H9 (cell line): ENCODE data around the gene NPFF. TPM values are rescaled to one million over a fixed set of nuclear protein-coding genes. Genes with fewer than 3 reads are reported as not detected.

Experiments used
- DNase-seq: peaks from one replicate; pipeline ENCODE4 v3.0.0-alpha.2; 2017
- H2AFZ ChIP-seq: one replicate; pipeline ENCODE4 v1.6.1; 2013; ENCODE audit warnings: mild to moderate bottlenecking, low read length, control low read depth, moderate library complexity
- H2AK5ac ChIP-seq: 2 replicates; pipeline ENCODE4 v1.6.1; 2013; ENCODE audit warnings: low read length, control low read depth, mixed read lengths; ENCODE audit not compliant: insufficient read length
- H2BK120ac ChIP-seq: one replicate; pipeline ENCODE4 v1.6.1; 2013; ENCODE audit warnings: low read depth, mild to moderate bottlenecking, low read length, control low read depth, inconsistent platforms; ENCODE audit not compliant: poor library complexity, severe bottlenecking
- H2BK12ac ChIP-seq: 2 replicates; pipeline ENCODE4 v1.6.1; 2013; ENCODE audit warnings: low read length, control low read depth, mixed read lengths, low read depth; ENCODE audit not compliant: insufficient read length
- H2BK15ac ChIP-seq: 2 replicates; pipeline ENCODE4 v1.6.1; 2013; ENCODE audit warnings: low read depth, low read length, control low read depth
- H2BK20ac ChIP-seq: one replicate; pipeline ENCODE4 v1.6.1; 2013; ENCODE audit warnings: low read depth, mild to moderate bottlenecking, low read length, control low read depth, inconsistent platforms; ENCODE audit not compliant: poor library complexity, severe bottlenecking
- H2BK5ac ChIP-seq: 2 replicates; pipeline ENCODE4 v1.6.1; 2013; ENCODE audit warnings: low read length, control low read depth, mixed read lengths; ENCODE audit not compliant: insufficient read length
- H3K14ac ChIP-seq: 2 replicates; pipeline ENCODE4 v1.6.1; 2013; ENCODE audit warnings: low read length, control low read depth; ENCODE audit not compliant: insufficient read depth
- H3K18ac ChIP-seq: 2 replicates; pipeline ENCODE4 v1.6.1; 2013; ENCODE audit warnings: low read depth, mild to moderate bottlenecking, mixed read lengths, low read length, control low read depth; ENCODE audit not compliant: insufficient read length
- H3K23ac ChIP-seq: 2 replicates; pipeline ENCODE4 v1.6.1; 2013; ENCODE audit warnings: low read length, control low read depth, mixed read lengths, low read depth; ENCODE audit not compliant: insufficient read length
- H3K23me2 ChIP-seq: 2 replicates; pipeline ENCODE4 v1.6.1; 2013; ENCODE audit warnings: low read depth, mild to moderate bottlenecking, mixed read lengths, low read length, control low read depth; ENCODE audit not compliant: insufficient read length, poor library complexity, severe bottlenecking
- H3K27ac ChIP-seq: 2 replicates; pipeline ENCODE4 v1.5.1; 2013; ENCODE audit warnings: low read length, control low read depth, mixed read lengths, low read depth; ENCODE audit not compliant: insufficient read length
- H3K27me3 ChIP-seq: 2 replicates; pipeline ENCODE4 v1.6.1; 2013; ENCODE audit warnings: low read length, control low read depth, inconsistent platforms; ENCODE audit not compliant: insufficient read depth
- H3K4ac ChIP-seq: 2 replicates; pipeline ENCODE4 v1.6.1; 2013; ENCODE audit warnings: low read depth, mild to moderate bottlenecking, control low read depth, inconsistent platforms, low read length, moderate library complexity
- H3K4me1 ChIP-seq: 2 replicates; pipeline ENCODE4 v1.6.1; 2013; ENCODE audit warnings: low read length, control low read depth, inconsistent platforms; ENCODE audit not compliant: insufficient read depth
- H3K4me2 ChIP-seq: 2 replicates; pipeline ENCODE4 v1.6.1; 2013; ENCODE audit warnings: low read length, control low read depth, mixed read lengths; ENCODE audit not compliant: insufficient read length, insufficient read depth
- H3K56ac ChIP-seq: 2 replicates; pipeline ENCODE4 v1.6.1; 2013; ENCODE audit warnings: low read depth, mild to moderate bottlenecking, mixed read lengths, low read length, control low read depth; ENCODE audit not compliant: insufficient read length
- H3K79me1 ChIP-seq: 2 replicates; pipeline ENCODE4 v1.6.1; 2013; ENCODE audit warnings: low read depth, mild to moderate bottlenecking, moderate library complexity, low read length, control low read depth, inconsistent platforms; ENCODE audit not compliant: insufficient read depth, poor library complexity, severe bottlenecking
- H3K79me2 ChIP-seq: 2 replicates; pipeline ENCODE4 v1.6.1; 2013; ENCODE audit warnings: low read length, control low read depth, inconsistent platforms; ENCODE audit not compliant: insufficient read depth
- H3K9ac ChIP-seq: 2 replicates; pipeline ENCODE4 v1.6.1; 2013; ENCODE audit warnings: low read length, control low read depth, mixed read lengths; ENCODE audit not compliant: insufficient read length; ENCODE audit errors: extremely low read depth
- H3K9me3 ChIP-seq: one replicate; pipeline ENCODE4 v1.6.1; 2013; ENCODE audit warnings: low read depth, low read length, inconsistent platforms; ENCODE audit not compliant: control insufficient read depth
- H3T11ph ChIP-seq: one replicate; pipeline ENCODE4 v1.6.1; 2013; ENCODE audit warnings: mild to moderate bottlenecking, low read length, control low read depth, inconsistent platforms
- H4K20me1 ChIP-seq: one replicate; pipeline ENCODE4 v1.6.1; 2013; ENCODE audit not compliant: control insufficient read depth, insufficient read length, insufficient read depth
- H4K5ac ChIP-seq: 2 replicates; pipeline ENCODE4 v1.6.1; 2013; ENCODE audit warnings: low read depth, mild to moderate bottlenecking, mixed read lengths, low read length, control low read depth; ENCODE audit not compliant: insufficient read length
- H4K8ac ChIP-seq: replicated peaks from 2 replicates; pipeline ENCODE4 v1.6.1; 2013; ENCODE audit warnings: low read length, control low read depth, mixed read lengths, low read depth; ENCODE audit not compliant: insufficient read length
- H4K91ac ChIP-seq: 2 replicates; pipeline ENCODE4 v1.6.1; 2013; ENCODE audit warnings: low read depth, mild to moderate bottlenecking, moderate library complexity, mixed read lengths, low read length, control low read depth; ENCODE audit not compliant: insufficient read length
- H3K27ac Mint-ChIP-seq, 3 experiments: 2 replicates in 2 of 3; 3 replicates in 1 of 3; pipeline ENCODE4 v1.8.0; 2020 to 2021; ENCODE audit warnings: mixed read lengths in 3 of 3, mild to moderate bottlenecking in 1 of 3, moderate library complexity in 1 of 3
- H3K27me3 Mint-ChIP-seq: 2 replicates; pipeline ENCODE4 v1.8.0; 2021; ENCODE audit warnings: low read depth, mild to moderate bottlenecking, moderate library complexity, mixed read lengths
- H3K36me3 Mint-ChIP-seq, 3 experiments: 2 replicates in 2 of 3; 3 replicates in 1 of 3; pipeline ENCODE4 v1.8.0; 2020 to 2021; ENCODE audit warnings: low read depth in 3 of 3, mixed read lengths in 3 of 3; ENCODE audit not compliant: insufficient read depth in 1 of 3
- H3K4me1 Mint-ChIP-seq, 2 experiments: 2 replicates each; pipeline ENCODE4 v1.8.0; 2020; ENCODE audit warnings: mixed read lengths in 2 of 2
- H3K4me3 Mint-ChIP-seq, 2 experiments: 2 replicates in 1 of 2; 3 replicates in 1 of 2; pipeline ENCODE4 v1.8.0; 2020 to 2021; ENCODE audit warnings: mild to moderate bottlenecking in 2 of 2, mixed read lengths in 2 of 2, moderate library complexity in 1 of 2
- H3K9me3 Mint-ChIP-seq, 2 experiments: 2 replicates in 1 of 2; 3 replicates in 1 of 2; pipeline ENCODE4 v1.8.0; 2020; ENCODE audit warnings: mild to moderate bottlenecking in 2 of 2, mixed read lengths in 2 of 2, moderate library complexity in 1 of 2
- CTCF ChIP-seq: fragments of 200-600 bp; sonication (generic); conservative IDR thresholded peaks from 3 replicates; pipeline ENCODE4 v1.8.0; 2021; ENCODE audit warnings: antibody characterized with exemption, mild to moderate bottlenecking
- WGBS: extraction: QIAGEN DNeasy Blood & Tissue Kit; methylation state at CpG from one replicate; pipeline ENCODE4 v1.1.7; 2013; ENCODE audit warnings: missing lambda C conversion rate, low lambda C conversion rate, mixed read lengths; ENCODE audit not compliant: insufficient read length; ENCODE audit errors: extremely low coverage; 5-methylcytosine and 5-hydroxymethylcytosine counted together
- total RNA-seq: library from RNA; stranded (reverse); gene quantifications from 2 replicates; pipeline ENCODE4 v1.2.1, GENCODE V29; 2021

Gene NPFF
- total RNA-seq, 1 experiment from 2014 or later = not detected

- no peak overlapping the region for H3K4me3 Mint-ChIP-seq
- Histone ChIP-seq H2AK5ac (no peak overlapping the region), H2BK15ac (no peak overlapping the region)
These were observed 3.0 kb upstream of the NPFF start for GRCh38 chr12:53510181-53510812.

More at GRCh38 chr12:53510181-53510812, 3.0 kb upstream of the NPFF start:
- no peak overlapping the region for H3K23ac ChIP-seq
- H2BK5ac ChIP-seq = no peak overlapping the region
- H3K79me1 ChIP-seq = no peaks in the 10 kb centered on the region
- Mint-ChIP-seq H3K36me3 (peaks cover 9 to 26% (median 15%) of the 10 kb centered on the region in 3 experiments; a peak in 6 of 7 replicates), H3K4me1 (peaks cover 5 to 11% of the 10 kb centered on the region in 2 experiments; a peak in 3 of 4 replicates), H3K27me3 (no peaks in the 10 kb centered on the region), H3K27ac (no peak overlapping the region), H3K9me3 (no peaks in the 10 kb centered on the region)
- H3T11ph ChIP-seq = no peak overlapping the region
- no CpG with 5 or more reads among the region's 9 CpGs for WGBS
- H3K4me2 ChIP-seq = no peak overlapping the region
- no peak overlapping the region for H4K91ac ChIP-seq
- H3K14ac ChIP-seq = no peak overlapping the region
- no peak for DNase-seq
- H2BK12ac ChIP-seq = no peak overlapping the region
- no peaks in the 10 kb centered on the region for H4K20me1 ChIP-seq
- H4K8ac ChIP-seq = no peak overlapping the region
- no peak overlapping the region for H3K9ac ChIP-seq
- H2BK20ac ChIP-seq = no peak overlapping the region
- no peak overlapping the region for H3K18ac ChIP-seq
- no peak for TF ChIP-seq CTCF
- H3K56ac ChIP-seq = no peak overlapping the region
- H3K23me2 ChIP-seq = no peaks in the 10 kb centered on the region
- H3K9me3 ChIP-seq = no peaks in the 10 kb centered on the region
- H3K4ac ChIP-seq = no peak overlapping the region
- no peak overlapping the region for H3K27ac ChIP-seq
- no peak overlapping the region for H2BK120ac ChIP-seq
- no peak overlapping the region for H2AFZ ChIP-seq
- no peaks in the 10 kb centered on the region for H3K79me2 ChIP-seq
- H3K27me3 ChIP-seq = no peaks in the 10 kb centered on the region
- no peak overlapping the region for H4K5ac ChIP-seq
- H3K4me1 ChIP-seq = no peaks in the 10 kb centered on the region
